Dermis blood vessel endothelial cell (primary cell): ENCODE measurements around the gene ADAMTSL2. TPM values are rescaled to one million over a fixed set of nuclear protein-coding genes. Genes with fewer than 3 reads are reported as not detected.
A peak's percentile ranks its signal among the peaks of the same experiment; 100 is the strongest.

ENCODE experiments used
- DNase-seq: peaks from one replicate; pipeline ENCODE4 v3.0.0; 2010
- total RNA-seq: library from RNA; depleted of rRNA; stranded (reverse); fragments of >200 nt; gene quantifications from 2 replicates; pipeline ENCODE4 v1.2.3, GENCODE V29; 2014

ADAMTSL2 gene
- total RNA-seq, 1 donor from 2014 or later: 0.17 TPM

- peak; percentile 21 for DNase-seq
Observed at GRCh38 chr9:133576875-133577736, 42.6 kb downstream of the ADAMTSL2 start.

GRCh38 chr9:133577737-133578112 is 43.2 kb downstream of the ADAMTSL2 start:
- DNase-seq: no peak

GRCh38 chr9:133578524-133579441 is 44.3 kb downstream of the ADAMTSL2 start:
- DNase-seq: no peak

GRCh38 chr9:133579601-133580418 is 45.3 kb downstream of the ADAMTSL2 start:
- no peak for DNase-seq

- no peak for DNase-seq
Observed at GRCh38 chr9:133580419-133580738, 45.9 kb downstream of the ADAMTSL2 start.

- no peak for DNase-seq
Observed at GRCh38 chr9:133581011-133581410, 46.5 kb downstream of the ADAMTSL2 start.

- no peak for DNase-seq
Observed at GRCh38 chr9:133581513-133582343, 47.2 kb downstream of the ADAMTSL2 start.

- DNase-seq: no peak
Observed at GRCh38 chr9:133582501-133583045, 48.1 kb downstream of the ADAMTSL2 start.

- DNase-seq: no peak
Observed at GRCh38 chr9:133583111-133583510, 48.6 kb downstream of the ADAMTSL2 start.

- DNase-seq: no peak
Observed at GRCh38 chr9:133583586-133583985, 49.1 kb downstream of the ADAMTSL2 start.

- DNase-seq: no peak
Observed at GRCh38 chr9:133584167-133584558, 49.7 kb downstream of the ADAMTSL2 start.

GRCh38 chr9:133584559-133585476 is 50.3 kb downstream of the ADAMTSL2 start:
- no peak for DNase-seq

- no peak for DNase-seq
Observed at GRCh38 chr9:133585481-133586351, 51.2 kb downstream of the ADAMTSL2 start.

- DNase-seq: no peak
Observed at GRCh38 chr9:133587051-133587450, 52.5 kb downstream of the ADAMTSL2 start.

- DNase-seq: no peak
Observed at GRCh38 chr9:133587466-133587865, 53.0 kb downstream of the ADAMTSL2 start.

GRCh38 chr9:133589454-133590227 is 55.1 kb downstream of the ADAMTSL2 start:
- DNase-seq: no peak

- DNase-seq: no peak
Observed at GRCh38 chr9:133590231-133590855, 55.8 kb downstream of the ADAMTSL2 start.
